Measurements from ENCODE around the gene ARPC2.
"Not testable (repeated sequence)": the region's sequence is repeated elsewhere in the genome, so short reads cannot be mapped to it uniquely, and the experiment has no call there.

Gene ARPC2

DNA sequence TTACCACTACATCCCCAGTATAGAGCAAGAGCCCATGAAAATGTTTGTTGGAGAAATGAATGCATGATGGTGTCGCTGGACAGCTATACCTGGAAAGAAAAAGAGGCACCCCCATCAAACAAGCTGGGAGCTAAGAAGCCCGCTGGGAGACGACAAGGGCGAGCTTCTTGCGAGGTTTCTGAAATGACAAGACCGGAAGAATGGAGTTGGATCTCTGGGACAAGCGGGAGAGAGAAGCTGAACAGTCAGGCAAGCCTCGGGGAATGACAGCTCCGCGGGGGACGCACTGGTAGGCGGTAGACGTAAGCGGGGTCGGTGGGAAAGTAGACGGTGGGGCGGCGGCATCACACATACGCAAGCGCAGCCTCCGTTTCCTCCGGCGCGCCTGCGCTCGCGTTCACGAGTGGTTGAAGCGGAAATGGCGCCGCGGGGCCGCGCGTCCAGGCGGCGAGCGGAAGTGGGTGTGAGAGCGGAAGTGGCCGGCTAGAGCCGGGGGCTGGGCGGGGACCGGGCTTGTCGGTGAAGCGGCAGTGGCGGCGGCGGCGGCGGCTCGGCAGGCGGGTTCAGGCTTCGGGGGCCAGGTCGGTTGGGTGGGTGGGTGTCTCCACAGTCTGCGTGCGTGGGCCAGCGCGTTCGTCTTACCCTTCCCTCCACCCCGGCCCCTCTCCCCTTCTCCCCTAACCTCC, at the start of gene ARPC2:
TSS of gene ARPC2 (plus strand) at position 516 of the 686 bp plus-strand sequence. CDS start 282 bp downstream, outside the sequence.
- Histone ChIP-seq H3K4me3 (replicated peaks; ENCODE audit: low read depth, low read length) (peak within 1 kb of the TSS; percentile 84), H3K36me3 (ENCODE audit: control insufficient read depth, insufficient read depth, low read length) (no peaks in the 10 kb centered on the region), H3K27me3 (replicated peaks; ENCODE audit: control insufficient read depth, insufficient read depth, low read length) (no peaks in the 10 kb centered on the region)
- TF ChIP-seq, protein P1, sequence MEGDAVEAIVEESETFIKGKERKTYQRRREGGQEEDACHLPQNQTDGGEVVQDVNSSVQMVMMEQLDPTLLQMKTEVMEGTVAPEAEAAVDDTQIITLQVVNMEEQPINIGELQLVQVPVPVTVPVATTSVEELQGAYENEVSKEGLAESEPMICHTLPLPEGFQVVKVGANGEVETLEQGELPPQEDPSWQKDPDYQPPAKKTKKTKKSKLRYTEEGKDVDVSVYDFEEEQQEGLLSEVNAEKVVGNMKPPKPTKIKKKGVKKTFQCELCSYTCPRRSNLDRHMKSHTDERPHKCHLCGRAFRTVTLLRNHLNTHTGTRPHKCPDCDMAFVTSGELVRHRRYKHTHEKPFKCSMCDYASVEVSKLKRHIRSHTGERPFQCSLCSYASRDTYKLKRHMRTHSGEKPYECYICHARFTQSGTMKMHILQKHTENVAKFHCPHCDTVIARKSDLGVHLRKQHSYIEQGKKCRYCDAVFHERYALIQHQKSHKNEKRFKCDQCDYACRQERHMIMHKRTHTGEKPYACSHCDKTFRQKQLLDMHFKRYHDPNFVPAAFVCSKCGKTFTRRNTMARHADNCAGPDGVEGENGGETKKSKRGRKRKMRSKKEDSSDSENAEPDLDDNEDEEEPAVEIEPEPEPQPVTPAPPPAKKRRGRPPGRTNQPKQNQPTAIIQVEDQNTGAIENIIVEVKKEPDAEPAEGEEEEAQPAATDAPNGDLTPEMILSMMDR (IDR thresholded peaks at IDR 0.05; ENCODE audit: insufficient read depth, low read length, poor library complexity, severe bottlenecking): no peak
- peak; percentile 97 for DNase-seq (ENCODE audit: extremely low read depth, insufficient read length)

GRCh38 chr2:218168016-218168415, 49.0 kb upstream of the ARPC2 start:
- no peak for DNase-seq (ENCODE audit: extremely low read depth, insufficient read length)

GRCh38 chr2:218168635-218169462, 48.1 kb upstream of the ARPC2 start:
- no peaks in the 10 kb centered on the region; the same call in none of the 2 replicates for H3K27me3 ChIP-seq (replicated peaks; ENCODE audit: control insufficient read depth, insufficient read depth, low read length)
- TF ChIP-seq, protein P1 (IDR thresholded peaks at IDR 0.05; ENCODE audit: insufficient read depth, low read length, poor library complexity, severe bottlenecking): peak; percentile 85
- H3K4me3 ChIP-seq (replicated peaks; ENCODE audit: low read depth, low read length): no peak overlapping the region
- DNase-seq (ENCODE audit: extremely low read depth, insufficient read length): no peak
- H3K36me3 ChIP-seq (ENCODE audit: control insufficient read depth, insufficient read depth, low read length): no peaks in the 10 kb centered on the region

More at GRCh38 chr2:218168016-218168415, 49.0 kb upstream of the ARPC2 start:
- Histone ChIP-seq H3K36me3 (ENCODE audit: control insufficient read depth, insufficient read depth, low read length) (no peaks in the 10 kb centered on the region), H3K27me3 (replicated peaks; ENCODE audit: control insufficient read depth, insufficient read depth, low read length) (peaks cover 1% of the 10 kb centered on the region), H3K4me3 (replicated peaks; ENCODE audit: low read depth, low read length) (no peak overlapping the region)
- TF ChIP-seq, protein P1 (IDR thresholded peaks at IDR 0.05; ENCODE audit: insufficient read depth, low read length, poor library complexity, severe bottlenecking): no peak

GRCh38 chr2:218169757-218170546, 47.0 kb upstream of the ARPC2 start:
- Histone ChIP-seq H3K36me3 (ENCODE audit: control insufficient read depth, insufficient read depth, low read length) (no peaks in the 10 kb centered on the region), H3K4me3 (replicated peaks; ENCODE audit: low read depth, low read length) (no peak overlapping the region), H3K27me3 (replicated peaks; ENCODE audit: control insufficient read depth, insufficient read depth, low read length) (no peaks in the 10 kb centered on the region; the same call in 1 of the 2 replicates)
- DNase-seq (ENCODE audit: extremely low read depth, insufficient read length): no peak
- TF ChIP-seq, protein P1 (IDR thresholded peaks at IDR 0.05; ENCODE audit: insufficient read depth, low read length, poor library complexity, severe bottlenecking): no peak

DNA sequence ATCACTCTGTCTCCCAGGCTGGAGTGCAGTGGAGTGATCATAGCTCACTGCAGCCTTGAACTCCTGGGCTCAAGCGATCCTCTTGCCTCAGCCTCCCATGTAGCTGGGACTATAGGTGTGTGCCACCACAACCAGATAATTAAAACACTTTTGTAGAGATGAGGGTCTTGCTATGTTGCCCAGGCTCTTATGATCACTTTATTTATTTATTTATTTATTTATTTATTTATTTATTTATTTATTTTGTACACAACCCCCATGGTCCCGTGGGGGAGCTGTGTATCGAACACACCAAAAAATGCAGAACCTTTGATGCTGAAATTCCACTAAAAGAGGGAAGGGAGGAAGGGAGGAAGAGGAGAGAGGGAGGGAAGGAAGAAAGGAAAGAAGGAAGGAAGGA, 45.2 kb upstream of the ARPC2 start:
- not testable (repeated sequence) for DNase-seq (ENCODE audit: extremely low read depth, insufficient read length); H3K4me3 ChIP-seq (replicated peaks; ENCODE audit: low read depth, low read length); H3K36me3 ChIP-seq (ENCODE audit: control insufficient read depth, insufficient read depth, low read length); H3K27me3 ChIP-seq (replicated peaks; ENCODE audit: control insufficient read depth, insufficient read depth, low read length)

Measured in GM06990 (cell line).